ENCODE results near the gene RAB7A. TPM values are rescaled to one million over a fixed set of nuclear protein-coding genes. Genes with fewer than 3 reads are reported as not detected.
"Not testable (repeated sequence)": the region's sequence is repeated elsewhere in the genome, so short reads cannot be mapped to it uniquely, and the experiment has no call there.

The RAB7A gene
- total RNA-seq, 1 donor from 2014 or later, result 298 TPM

DNA sequence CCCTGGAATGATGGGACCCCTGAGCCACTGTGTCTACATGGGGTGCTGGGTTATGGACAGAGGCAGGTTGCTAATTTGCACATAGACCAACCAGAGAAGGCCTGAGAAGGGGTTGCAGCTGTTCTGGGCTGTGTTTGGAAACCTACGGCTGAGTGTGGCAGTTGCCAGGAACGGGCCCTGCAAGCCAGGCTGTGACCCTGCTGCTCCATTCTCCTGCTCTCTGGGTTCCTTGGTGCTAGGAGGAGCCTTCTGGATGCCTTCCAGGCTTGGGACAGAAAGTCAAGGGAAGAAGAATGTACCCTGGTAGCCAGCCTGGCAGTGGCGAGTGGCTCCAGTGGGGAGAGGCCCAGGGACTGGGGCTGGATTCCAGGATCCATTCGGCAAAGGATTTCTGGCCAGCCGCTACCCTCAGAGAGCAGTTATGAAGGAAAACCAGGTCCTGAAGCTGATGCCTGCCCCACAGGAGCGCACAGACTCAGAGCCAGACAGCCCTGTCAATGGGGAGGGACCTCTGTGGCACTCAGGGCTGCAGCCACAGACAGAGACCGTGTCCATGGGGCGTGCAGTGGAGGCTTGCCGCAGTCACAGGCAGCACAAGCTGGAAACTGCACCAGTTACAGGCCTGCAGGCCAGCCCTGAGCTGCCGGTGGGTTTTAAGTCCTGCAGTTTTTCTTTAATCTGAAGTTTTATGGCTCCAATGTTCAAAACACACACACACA lies 98.3 kb downstream of the RAB7A start:
- Mint-ChIP-seq H3K36me3 (ENCODE audit: unreplicated experiment) (peaks cover 5% of the 10 kb centered on the region), H3K4me1 (ENCODE audit: low read depth, unreplicated experiment) (peaks cover 2% of the 10 kb centered on the region)
- no peak for DNase-seq

GRCh38 chr3:128825117-128825725 lies 99.2 kb downstream of the RAB7A start:
- TF ChIP-seq CTCF (IDR thresholded peaks at IDR 0.05; ENCODE audit: partially characterized antibody, unreplicated experiment), result no peak
- H3K9me3 Mint-ChIP-seq (ENCODE audit: unreplicated experiment), result no peaks in the 10 kb centered on the region
- H3K27me3 Mint-ChIP-seq (ENCODE audit: unreplicated experiment), result peaks cover 5% of the 10 kb centered on the region
- peaks cover 5% of the 10 kb centered on the region for H3K36me3 Mint-ChIP-seq (ENCODE audit: unreplicated experiment)
- no peak overlapping the region for H3K27ac Mint-ChIP-seq (ENCODE audit: unreplicated experiment)
- no peak overlapping the region for H3K4me3 Mint-ChIP-seq (ENCODE audit: unreplicated experiment)
- DNase-seq, result no peak
- H3K4me1 Mint-ChIP-seq (ENCODE audit: low read depth, unreplicated experiment), result peaks cover 2% of the 10 kb centered on the region

More for the DNA sequence above, 98.3 kb downstream of the RAB7A start:
- H3K9me3 Mint-ChIP-seq (ENCODE audit: unreplicated experiment), result no peaks in the 10 kb centered on the region
- H3K4me3 Mint-ChIP-seq (ENCODE audit: unreplicated experiment), result no peak overlapping the region
- no peak for TF ChIP-seq CTCF (IDR thresholded peaks at IDR 0.05; ENCODE audit: partially characterized antibody, unreplicated experiment)
- peak overlapping the region; percentile 38 for H3K27ac Mint-ChIP-seq (ENCODE audit: unreplicated experiment)
- H3K27me3 Mint-ChIP-seq (ENCODE audit: unreplicated experiment), result peaks cover 5% of the 10 kb centered on the region

DNA sequence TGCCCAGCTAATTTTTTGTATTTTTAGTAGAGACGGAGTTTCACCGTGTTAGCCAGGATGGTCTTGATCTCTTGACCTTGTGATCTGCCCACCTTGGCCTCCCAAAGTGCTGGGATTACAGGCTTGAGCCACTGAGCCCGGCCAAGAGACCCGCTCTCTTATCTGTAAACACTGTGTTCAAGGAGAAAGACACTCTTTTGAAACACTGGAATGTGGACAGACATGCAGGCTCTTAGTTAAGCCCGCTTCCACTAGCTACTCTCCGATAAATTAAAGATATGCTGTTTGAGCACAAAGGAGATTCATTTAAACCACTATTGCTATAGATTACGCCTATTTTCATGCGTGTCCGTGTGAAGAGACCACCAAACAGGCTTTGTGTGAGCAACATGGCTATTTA lies 103.1 kb downstream of the RAB7A start:
- H3K9me3 Mint-ChIP-seq (ENCODE audit: unreplicated experiment); H3K27ac Mint-ChIP-seq (ENCODE audit: unreplicated experiment); H3K4me1 Mint-ChIP-seq (ENCODE audit: low read depth, unreplicated experiment); H3K4me3 Mint-ChIP-seq (ENCODE audit: unreplicated experiment); H3K27me3 Mint-ChIP-seq (ENCODE audit: unreplicated experiment); DNase-seq; H3K36me3 Mint-ChIP-seq (ENCODE audit: unreplicated experiment): not testable (repeated sequence)

DNA sequence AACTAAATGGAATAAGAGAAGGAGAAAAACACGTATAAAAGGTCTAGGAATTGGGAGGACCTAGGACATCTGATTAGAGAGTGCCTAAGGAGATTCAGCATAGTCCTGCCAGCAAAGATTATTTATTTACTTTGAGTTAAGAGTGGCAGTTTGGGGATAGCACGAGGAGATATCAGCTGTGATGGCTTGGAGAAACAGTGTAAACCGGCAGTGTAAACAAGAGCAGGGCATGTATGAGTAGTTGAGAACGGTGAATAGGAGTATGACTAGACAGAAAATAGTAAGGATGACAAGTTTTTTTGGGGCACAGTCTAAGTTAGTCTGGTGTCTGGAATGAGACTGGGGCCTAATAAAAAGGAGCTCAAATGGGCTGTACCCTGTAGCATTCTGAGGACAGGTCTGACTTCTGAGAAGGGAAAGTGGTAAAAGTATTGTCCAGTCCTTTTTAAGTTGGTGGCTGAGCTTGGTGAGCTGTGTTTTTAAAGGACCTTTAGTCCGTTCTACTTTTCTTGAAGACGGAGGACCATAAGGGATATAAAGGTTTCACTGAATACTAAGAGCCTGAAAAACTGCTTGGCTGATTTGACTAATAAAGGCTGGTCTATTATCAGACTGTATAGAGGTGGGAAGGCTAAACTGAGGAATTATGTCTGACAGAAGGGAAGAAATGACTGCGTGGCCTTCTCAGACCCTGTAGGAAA lies 104.1 kb downstream of the RAB7A start:
- H3K4me1 Mint-ChIP-seq (ENCODE audit: low read depth, unreplicated experiment); H3K9me3 Mint-ChIP-seq (ENCODE audit: unreplicated experiment); H3K4me3 Mint-ChIP-seq (ENCODE audit: unreplicated experiment); DNase-seq; H3K27ac Mint-ChIP-seq (ENCODE audit: unreplicated experiment); H3K27me3 Mint-ChIP-seq (ENCODE audit: unreplicated experiment); H3K36me3 Mint-ChIP-seq (ENCODE audit: unreplicated experiment): not testable (repeated sequence)

GRCh38 chr3:128830762-128831161 lies 104.8 kb downstream of the RAB7A start:
- not testable (repeated sequence) for DNase-seq; H3K4me1 Mint-ChIP-seq (ENCODE audit: low read depth, unreplicated experiment); H3K27ac Mint-ChIP-seq (ENCODE audit: unreplicated experiment); H3K9me3 Mint-ChIP-seq (ENCODE audit: unreplicated experiment); H3K4me3 Mint-ChIP-seq (ENCODE audit: unreplicated experiment); H3K36me3 Mint-ChIP-seq (ENCODE audit: unreplicated experiment); H3K27me3 Mint-ChIP-seq (ENCODE audit: unreplicated experiment)

GRCh38 chr3:128832979-128833378 lies 107.0 kb downstream of the RAB7A start:
- not testable (repeated sequence) for H3K27me3 Mint-ChIP-seq (ENCODE audit: unreplicated experiment); H3K36me3 Mint-ChIP-seq (ENCODE audit: unreplicated experiment); H3K27ac Mint-ChIP-seq (ENCODE audit: unreplicated experiment); H3K9me3 Mint-ChIP-seq (ENCODE audit: unreplicated experiment); DNase-seq; H3K4me1 Mint-ChIP-seq (ENCODE audit: low read depth, unreplicated experiment); H3K4me3 Mint-ChIP-seq (ENCODE audit: unreplicated experiment)

DNA sequence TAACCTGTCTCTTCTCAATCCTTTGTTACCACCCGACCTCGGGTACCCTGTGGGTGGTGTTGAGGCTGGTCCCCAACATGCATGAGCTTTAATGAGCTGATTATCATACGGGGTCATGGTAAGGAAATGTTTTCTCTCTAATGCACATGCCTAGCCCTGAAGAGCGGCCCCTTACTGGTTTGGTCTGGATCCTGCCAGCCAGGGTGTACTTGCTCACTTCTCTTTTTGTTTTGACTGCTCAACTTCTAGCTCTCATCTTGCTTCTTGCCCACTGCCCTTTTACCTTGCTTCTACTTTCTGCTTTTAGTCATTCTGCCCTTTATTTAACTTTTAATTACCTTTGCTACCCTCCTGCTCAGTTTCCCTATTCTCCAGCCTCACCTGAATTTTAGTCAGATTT lies 109.1 kb downstream of the RAB7A start:
- H3K27ac Mint-ChIP-seq (ENCODE audit: unreplicated experiment), result no peak overlapping the region
- no peak for TF ChIP-seq CTCF (IDR thresholded peaks at IDR 0.05; ENCODE audit: partially characterized antibody, unreplicated experiment)
- no peaks in the 10 kb centered on the region for H3K9me3 Mint-ChIP-seq (ENCODE audit: unreplicated experiment)
- no peaks in the 10 kb centered on the region for H3K27me3 Mint-ChIP-seq (ENCODE audit: unreplicated experiment)
- DNase-seq, result no peak
- H3K4me3 Mint-ChIP-seq (ENCODE audit: unreplicated experiment), result peak overlapping the region; percentile 5
- H3K36me3 Mint-ChIP-seq (ENCODE audit: unreplicated experiment), result peaks cover 1% of the 10 kb centered on the region
- no peaks in the 10 kb centered on the region for H3K4me1 Mint-ChIP-seq (ENCODE audit: low read depth, unreplicated experiment)

Data from glutamatergic neuron (in vitro differentiated cells).